ENCODE results near the gene IZUMO1. TPM values are rescaled to one million over a fixed set of nuclear protein-coding genes. Genes with fewer than 3 reads are reported as not detected.

Gene IZUMO1
- total RNA-seq, 2 donors from 2014 or later = 6.4 TPM; not detected in 1

DNA sequence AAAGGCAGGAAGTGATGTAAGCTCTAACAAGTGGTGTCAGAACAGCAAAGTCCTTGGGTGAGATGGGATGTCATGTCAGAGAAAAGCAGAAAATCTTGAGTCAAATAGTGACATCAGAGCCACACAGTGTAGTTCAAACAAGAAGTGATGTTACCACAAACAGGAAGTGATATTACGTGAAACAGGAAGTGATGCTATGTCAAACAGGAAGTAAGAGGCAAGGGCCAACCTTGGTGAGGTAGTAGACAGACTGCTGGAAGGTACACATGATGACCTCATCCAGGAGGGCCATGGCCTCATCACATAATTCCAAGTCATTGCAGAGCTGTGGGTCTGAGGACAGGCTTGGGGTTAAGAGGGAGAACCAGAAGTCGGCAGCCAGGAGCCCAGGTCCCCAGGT is 20.2 kb downstream of the IZUMO1 start:
- no peaks in the 10 kb centered on the region for H3K27me3 ChIP-seq (replicated peaks; ENCODE audit: insufficient read depth)
- H3K4me3 ChIP-seq = no peak overlapping the region
- no peaks in the 10 kb centered on the region for H3K36me3 ChIP-seq
- H3K4me1 ChIP-seq (replicated peaks) = no peaks in the 10 kb centered on the region
- H3K9me3 ChIP-seq = no peaks in the 10 kb centered on the region
- no peak for TF ChIP-seq CTCF (IDR thresholded peaks at IDR 0.05)
- TF ChIP-seq POLR2A (IDR thresholded peaks at IDR 0.05) = no peak
- no peak for TF ChIP-seq POLR2AphosphoS5 (IDR thresholded peaks at IDR 0.05)
- no peak for DNase-seq (ENCODE audit: low spot score)
- 83% methylated on average over 2 of the region's 2 CpGs for WGBS
- intact Hi-C loops (cut with DNase I) = no loop called here
- H3K27ac ChIP-seq = no peak overlapping the region

DNA sequence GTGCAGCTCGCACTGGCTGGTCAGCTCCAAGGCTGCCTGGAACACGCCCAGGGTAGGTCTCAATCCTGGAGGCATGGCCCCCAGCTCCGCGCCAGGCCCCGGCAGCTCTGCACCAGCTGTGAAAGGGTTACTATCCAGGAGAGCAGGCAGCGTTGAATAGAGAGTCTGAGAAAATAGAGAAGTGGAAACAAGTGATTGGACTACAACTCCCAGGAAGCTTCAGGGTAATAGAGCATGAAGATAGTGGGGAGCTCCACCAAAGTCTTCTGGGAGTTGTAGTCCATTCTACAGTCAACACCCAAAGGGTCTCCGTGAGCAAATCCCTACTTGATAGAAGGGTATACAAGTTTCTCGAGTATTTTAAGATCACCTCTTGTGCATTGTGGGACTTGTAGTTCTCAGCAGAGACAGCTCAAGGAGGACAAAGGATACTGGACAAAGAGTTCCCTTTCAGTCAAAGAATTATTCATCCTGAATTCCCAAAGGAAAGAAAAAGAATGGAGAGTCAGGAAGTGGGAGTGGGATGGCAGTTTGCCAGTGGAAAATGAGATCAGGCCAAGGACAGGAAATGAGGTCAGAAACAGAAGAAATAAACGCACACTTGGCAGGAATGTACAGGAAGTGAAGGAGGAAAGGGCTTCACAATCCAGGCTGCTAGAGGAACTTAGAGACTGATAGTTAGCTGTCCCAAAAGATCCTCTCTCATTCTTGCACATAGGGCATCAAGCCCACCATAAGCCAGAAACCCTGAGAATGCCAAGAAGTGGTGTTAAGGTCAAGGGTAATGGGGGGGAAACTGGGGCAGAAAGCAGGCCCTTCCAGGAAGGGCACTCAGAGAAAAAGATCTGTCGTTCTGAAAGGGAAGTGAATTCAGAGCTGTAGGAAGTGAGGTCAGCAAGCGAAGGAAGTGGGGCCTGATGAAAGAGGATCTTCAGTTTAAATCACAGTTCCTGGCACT is 21.6 kb downstream of the IZUMO1 start:
- WGBS = 54% methylated on average over 11 of the region's 11 CpGs
- no peak for DNase-seq (ENCODE audit: low spot score)
- TF ChIP-seq POLR2AphosphoS5 (IDR thresholded peaks at IDR 0.05) (peak; percentile 37), CTCF (IDR thresholded peaks at IDR 0.05) (no peak), POLR2A (IDR thresholded peaks at IDR 0.05) (no peak)

GRCh38 chr19:48722196-48722708 is 24.5 kb downstream of the IZUMO1 start:
- TF ChIP-seq CTCF (IDR thresholded peaks at IDR 0.05) = no peak
- no peak for TF ChIP-seq POLR2A (IDR thresholded peaks at IDR 0.05)
- TF ChIP-seq POLR2AphosphoS5 (IDR thresholded peaks at IDR 0.05) = no peak
- H3K27ac ChIP-seq = no peak overlapping the region
- no peak overlapping the region for H3K4me3 ChIP-seq
- no peaks in the 10 kb centered on the region for H3K27me3 ChIP-seq (replicated peaks; ENCODE audit: insufficient read depth)
- WGBS = 87% methylated on average over 11 of the region's 11 CpGs
- DNase-seq (ENCODE audit: low spot score) = no peak
- intact Hi-C loops (cut with DNase I) = no loop called here
- H3K36me3 ChIP-seq = no peaks in the 10 kb centered on the region
- no peaks in the 10 kb centered on the region for H3K4me1 ChIP-seq (replicated peaks)
- no peaks in the 10 kb centered on the region for H3K9me3 ChIP-seq

More for the DNA sequence above, 21.6 kb downstream of the IZUMO1 start:
- H3K36me3 ChIP-seq = no peaks in the 10 kb centered on the region
- intact Hi-C loops (cut with DNase I) = no loop called here
- no peaks in the 10 kb centered on the region for H3K27me3 ChIP-seq (replicated peaks; ENCODE audit: insufficient read depth)
- H3K9me3 ChIP-seq = no peaks in the 10 kb centered on the region
- H3K27ac ChIP-seq = peak overlapping the region in 1 of 2 donors; percentile 26
- no peak overlapping the region for H3K4me3 ChIP-seq
- H3K4me1 ChIP-seq (replicated peaks) = no peaks in the 10 kb centered on the region

GRCh38 chr19:48720613-48721296 is 26.0 kb downstream of the IZUMO1 start:
- intact Hi-C loops (cut with DNase I) = no loop called here
- DNase-seq (ENCODE audit: low spot score) = peak; percentile 99
- Histone ChIP-seq H3K4me1 (replicated peaks) (peaks cover 4% of the 10 kb centered on the region), H3K4me3 (peak overlapping the region; percentile 33 to 56), H3K9me3 (no peaks in the 10 kb centered on the region), H3K27me3 (replicated peaks; ENCODE audit: insufficient read depth) (no peaks in the 10 kb centered on the region), H3K36me3 (no peaks in the 10 kb centered on the region), H3K27ac (peak overlapping the region; percentile 72 to 90)
- TF ChIP-seq POLR2AphosphoS5 (IDR thresholded peaks at IDR 0.05) (peak; percentile 96), POLR2A (IDR thresholded peaks at IDR 0.05) (no peak), CTCF (IDR thresholded peaks at IDR 0.05) (peak in 1 of 4 experiments; percentile 32)
- WGBS = 12% methylated on average over 42 of the region's 42 CpGs
